GM19438 (cell line): Measurements from ENCODE around the gene CCIN.

Source experiments
- ATAC-seq: cut with Tn5 transposase; IDR thresholded peaks from one replicate; pipeline ENCODE4 v1.9.1; 2021; ENCODE audit warnings: low read depth; ENCODE audit not compliant: unreplicated experiment

CCIN gene

GRCh38 chr9:36188212-36188611, 19.0 kb downstream of the CCIN start:
- no peak for ATAC-seq

- ATAC-seq, result no peak
Measured at GRCh38 chr9:36189976-36190375, 20.8 kb downstream of the CCIN start.

GRCh38 chr9:36190388-36191289, 21.5 kb downstream of the CCIN start, which contains the start of gene CLTA:
Gene CLTA, plus strand, starts transcription at chr9:36190921. Its CDS starts 136 bp downstream, at chr9:36191057.
- ATAC-seq, result peak; percentile 98

- peak; percentile 18 for ATAC-seq
Measured at GRCh38 chr9:36191290-36191645, 22.1 kb downstream of the CCIN start.

GRCh38 chr9:36191686-36192085, 22.5 kb downstream of the CCIN start:
- no peak for ATAC-seq

- ATAC-seq, result no peak
Measured at GRCh38 chr9:36192196-36192595, 23.0 kb downstream of the CCIN start.

GRCh38 chr9:36193023-36193422, 23.8 kb downstream of the CCIN start:
- ATAC-seq, result no peak

GRCh38 chr9:36194326-36195000, 25.3 kb downstream of the CCIN start:
- no peak for ATAC-seq

- no peak for ATAC-seq
Measured at GRCh38 chr9:36204906-36205547, 35.8 kb downstream of the CCIN start.

GRCh38 chr9:36207016-36207415, 37.8 kb downstream of the CCIN start:
- no peak for ATAC-seq

- ATAC-seq, result no peak
Measured at GRCh38 chr9:36207546-36208012, 38.4 kb downstream of the CCIN start.

- no peak for ATAC-seq
Measured at GRCh38 chr9:36208521-36209253, 39.5 kb downstream of the CCIN start.

- no peak for ATAC-seq
Measured at GRCh38 chr9:36210722-36211121, 41.5 kb downstream of the CCIN start.

- no peak for ATAC-seq
Measured at GRCh38 chr9:36211510-36211909, 42.3 kb downstream of the CCIN start.

GRCh38 chr9:36213387-36213786, 44.2 kb downstream of the CCIN start:
- no peak for ATAC-seq

- no peak for ATAC-seq
Measured at GRCh38 chr9:36213989-36214388, 44.8 kb downstream of the CCIN start.

GRCh38 chr9:36214571-36214970, 45.4 kb downstream of the CCIN start:
- ATAC-seq, result no peak

GRCh38 chr9:36217256-36217968, 48.2 kb downstream of the CCIN start:
- no peak for ATAC-seq

- ATAC-seq, result no peak
Measured at GRCh38 chr9:36218011-36218410, 48.8 kb downstream of the CCIN start.

GRCh38 chr9:36218411-36218901, 49.3 kb downstream of the CCIN start:
- ATAC-seq, result no peak
